ENCODE data around the gene WNT10A. TPM values are rescaled to one million over a fixed set of nuclear protein-coding genes. Genes with fewer than 3 reads are reported as not detected.
"Not testable (repeated sequence)": the region's sequence is repeated elsewhere in the genome, so short reads cannot be mapped to it uniquely, and the experiment has no call there.

Gene WNT10A
- total and polyA plus RNA-seq, 2 donors, result 1.1 to 1.5 TPM

DNA sequence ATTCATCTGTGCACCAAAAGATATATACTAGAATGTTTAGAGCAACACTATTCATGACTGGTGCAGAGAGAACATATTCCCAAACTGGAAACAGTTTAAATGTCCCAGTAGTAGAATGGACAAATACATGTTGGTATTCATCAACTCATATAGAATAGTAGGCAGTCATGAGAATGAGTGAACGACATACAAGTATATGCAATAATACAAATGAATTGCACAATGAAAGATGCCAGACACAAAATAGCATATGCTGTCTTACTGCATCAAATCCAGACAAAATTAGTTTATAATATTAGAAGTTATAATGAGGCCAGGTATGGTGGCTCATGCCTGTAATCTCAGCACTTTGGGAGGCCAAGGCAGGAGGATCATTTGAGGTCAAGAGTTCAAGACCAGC, 40.8 kb upstream of the WNT10A start:
- no peak overlapping the region for H3K4me3 ChIP-seq (ENCODE audit: low read length in 2 of 2)
- peaks cover 0 to 5% of the 10 kb centered on the region in 2 donors for H3K27me3 ChIP-seq (ENCODE audit: control insufficient read depth in 2 of 2, insufficient read depth in 1 of 2, low read length in 1 of 2)
- H3K4me1 ChIP-seq (ENCODE audit: control insufficient read depth in 2 of 2, insufficient read depth in 2 of 2, low read length in 2 of 2), result no peaks in the 10 kb centered on the region
- H3K36me3 ChIP-seq (ENCODE audit: control insufficient read depth in 2 of 2, insufficient read depth in 2 of 2, low read length in 1 of 2), result no peaks in the 10 kb centered on the region
- no peaks in the 10 kb centered on the region for H3K9me3 ChIP-seq (ENCODE audit: control insufficient read depth in 2 of 2, insufficient read depth in 1 of 2, low read length in 1 of 2)
- DNase-seq (ENCODE audit: low read depth in 6 of 9, low spot score in 9 of 9), result no peak
- 92% methylated on average over 1 of the region's 1 CpG for WGBS
- H3K27ac ChIP-seq (ENCODE audit: low read depth in 1 of 2, low read length in 1 of 2), result no peak overlapping the region

DNA sequence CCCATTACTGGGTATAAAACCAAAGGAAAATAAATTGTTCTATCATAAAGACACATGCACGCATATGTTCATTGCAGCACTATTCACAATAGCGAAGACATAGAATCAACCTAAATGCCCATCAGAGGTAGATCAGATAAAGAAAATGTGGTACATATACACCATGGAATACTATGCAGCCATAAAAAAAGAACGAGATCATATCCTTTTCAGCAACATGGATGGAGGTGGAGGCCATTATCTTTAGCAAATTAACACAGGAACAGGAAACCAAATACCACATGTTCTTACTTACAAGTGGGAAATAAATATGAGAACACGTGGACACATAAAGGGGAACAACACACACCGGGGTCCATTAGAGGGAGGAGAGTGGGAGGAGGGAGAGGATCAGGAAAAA, 36.3 kb upstream of the WNT10A start:
- H3K36me3 ChIP-seq (ENCODE audit: control insufficient read depth in 2 of 2, insufficient read depth in 2 of 2, low read length in 1 of 2); H3K27ac ChIP-seq (ENCODE audit: low read depth in 1 of 2, low read length in 1 of 2); DNase-seq (ENCODE audit: low read depth in 6 of 9, low spot score in 9 of 9); H3K27me3 ChIP-seq (ENCODE audit: control insufficient read depth in 2 of 2, insufficient read depth in 1 of 2, low read length in 1 of 2); H3K9me3 ChIP-seq (ENCODE audit: control insufficient read depth in 2 of 2, insufficient read depth in 1 of 2, low read length in 1 of 2); H3K4me1 ChIP-seq (ENCODE audit: control insufficient read depth in 2 of 2, insufficient read depth in 2 of 2, low read length in 2 of 2); H3K4me3 ChIP-seq (ENCODE audit: low read length in 2 of 2): not testable (repeated sequence)
- 56% methylated on average over 5 of the region's 5 CpGs for WGBS

DNA sequence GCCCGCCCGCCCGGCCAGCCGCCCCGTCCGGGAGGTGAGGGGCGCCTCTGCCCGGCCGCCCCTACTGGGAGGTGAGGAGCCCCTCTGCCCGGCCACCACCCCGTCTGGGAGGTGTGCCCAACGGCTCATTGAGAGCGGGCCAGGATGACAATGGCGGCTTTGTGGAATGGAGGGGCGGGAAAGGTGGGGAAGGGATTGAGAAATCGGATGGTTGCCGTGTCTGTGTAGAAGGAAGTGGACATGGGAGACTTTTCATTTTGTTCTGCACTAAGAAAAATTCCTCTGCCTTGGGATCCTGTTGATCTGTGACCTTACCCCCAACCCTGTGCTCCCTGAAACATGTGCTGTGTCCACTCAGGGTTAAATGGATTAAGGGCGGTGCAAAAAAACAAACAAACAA, 33.7 kb upstream of the WNT10A start:
- H3K4me1 ChIP-seq (ENCODE audit: control insufficient read depth in 2 of 2, insufficient read depth in 2 of 2, low read length in 2 of 2); H3K27ac ChIP-seq (ENCODE audit: low read depth in 1 of 2, low read length in 1 of 2); H3K4me3 ChIP-seq (ENCODE audit: low read length in 2 of 2); H3K9me3 ChIP-seq (ENCODE audit: control insufficient read depth in 2 of 2, insufficient read depth in 1 of 2, low read length in 1 of 2); DNase-seq (ENCODE audit: low read depth in 6 of 9, low spot score in 9 of 9); H3K36me3 ChIP-seq (ENCODE audit: control insufficient read depth in 2 of 2, insufficient read depth in 2 of 2, low read length in 1 of 2): not testable (repeated sequence)
- H3K27me3 ChIP-seq (ENCODE audit: control insufficient read depth in 2 of 2, insufficient read depth in 1 of 2, low read length in 1 of 2), result peaks cover 0 to 12% of the 10 kb centered on the region in 2 donors
- WGBS, result 93% methylated on average over 18 of the region's 18 CpGs

DNA sequence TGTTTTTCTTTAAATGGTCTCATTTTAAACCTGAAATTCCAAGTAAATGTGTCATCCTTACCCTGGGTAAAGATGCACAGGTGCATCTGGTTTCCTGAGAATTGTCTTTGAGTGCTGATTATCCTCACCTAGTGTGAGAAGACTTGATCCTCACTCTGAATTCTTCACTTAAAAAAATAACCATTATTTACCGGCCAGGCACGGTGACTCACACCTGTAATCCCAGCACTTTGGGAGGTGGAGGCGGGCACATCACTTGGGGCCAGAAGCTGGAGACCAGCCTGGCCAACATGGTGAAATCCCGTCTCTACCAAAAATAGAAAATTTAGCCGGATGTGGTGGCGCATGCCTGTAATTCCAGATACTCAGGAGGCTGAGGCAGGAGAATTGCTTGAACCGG, 30.9 kb upstream of the WNT10A start:
- Histone ChIP-seq H3K4me3 (ENCODE audit: low read length in 2 of 2) (no peak overlapping the region), H3K4me1 (ENCODE audit: control insufficient read depth in 2 of 2, insufficient read depth in 2 of 2, low read length in 2 of 2) (no peaks in the 10 kb centered on the region), H3K9me3 (ENCODE audit: control insufficient read depth in 2 of 2, insufficient read depth in 1 of 2, low read length in 1 of 2) (peaks cover 0 to 1% of the 10 kb centered on the region in 2 donors), H3K27me3 (ENCODE audit: control insufficient read depth in 2 of 2, insufficient read depth in 1 of 2, low read length in 1 of 2) (peaks cover 16 to 38% of the 10 kb centered on the region in 2 donors), H3K27ac (ENCODE audit: low read depth in 1 of 2, low read length in 1 of 2) (no peak overlapping the region), H3K36me3 (ENCODE audit: control insufficient read depth in 2 of 2, insufficient read depth in 2 of 2, low read length in 1 of 2) (no peaks in the 10 kb centered on the region)
- 92% methylated on average over 7 of the region's 7 CpGs for WGBS
- DNase-seq (ENCODE audit: low read depth in 6 of 9, low spot score in 9 of 9), result no peak

DNA sequence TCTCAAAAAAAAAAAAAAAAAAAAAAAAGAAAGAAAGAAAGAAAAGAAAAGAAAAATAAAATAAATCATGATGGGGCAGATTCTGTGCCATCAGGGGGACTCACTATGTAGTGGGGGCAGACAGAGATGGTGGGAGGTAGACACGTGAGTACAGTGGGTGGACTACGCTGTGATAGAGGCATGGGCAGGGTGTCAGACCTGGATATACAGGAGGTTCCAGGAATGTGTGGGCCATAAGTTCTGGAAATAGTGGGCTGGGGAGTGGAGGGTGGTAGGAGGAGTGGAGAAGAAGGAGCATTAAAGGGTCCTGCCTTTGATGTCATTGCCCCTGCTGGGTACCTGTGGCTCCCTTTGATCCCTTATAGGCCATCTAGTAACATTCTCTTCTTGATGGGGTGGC, 29.9 kb upstream of the WNT10A start:
- 84% methylated on average over 2 of the region's 2 CpGs for WGBS
- Histone ChIP-seq H3K27ac (ENCODE audit: low read depth in 1 of 2, low read length in 1 of 2) (no peak overlapping the region), H3K27me3 (ENCODE audit: control insufficient read depth in 2 of 2, insufficient read depth in 1 of 2, low read length in 1 of 2) (peaks cover 21 to 49% of the 10 kb centered on the region in 2 donors), H3K4me1 (ENCODE audit: control insufficient read depth in 2 of 2, insufficient read depth in 2 of 2, low read length in 2 of 2) (no peaks in the 10 kb centered on the region), H3K4me3 (ENCODE audit: low read length in 2 of 2) (no peak overlapping the region), H3K9me3 (ENCODE audit: control insufficient read depth in 2 of 2, insufficient read depth in 1 of 2, low read length in 1 of 2) (peaks cover 0 to 1% of the 10 kb centered on the region in 2 donors), H3K36me3 (ENCODE audit: control insufficient read depth in 2 of 2, insufficient read depth in 2 of 2, low read length in 1 of 2) (no peaks in the 10 kb centered on the region)
- DNase-seq (ENCODE audit: low read depth in 6 of 9, low spot score in 9 of 9), result no peak

DNA sequence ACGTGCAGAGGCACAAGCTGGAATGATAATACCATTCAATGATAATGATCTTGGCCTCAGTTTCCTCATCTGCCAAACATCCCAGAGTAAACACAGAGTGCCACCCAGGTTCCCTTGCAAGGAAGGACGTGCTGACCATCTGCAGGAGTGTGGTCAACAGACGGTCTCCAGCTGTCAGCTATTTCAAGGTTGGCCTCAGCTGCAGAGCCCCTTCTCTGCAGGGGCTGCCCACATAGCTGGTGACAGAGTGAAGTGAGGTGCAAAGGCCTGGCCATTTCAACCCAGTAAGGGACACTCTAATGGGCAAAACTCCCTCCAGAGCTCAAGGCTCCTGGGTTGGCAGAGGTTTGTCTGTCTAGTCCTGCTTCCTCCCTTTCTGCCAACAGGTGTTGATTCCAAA, 29.4 kb upstream of the WNT10A start:
- Histone ChIP-seq H3K27ac (ENCODE audit: low read depth in 1 of 2, low read length in 1 of 2) (no peak overlapping the region), H3K36me3 (ENCODE audit: control insufficient read depth in 2 of 2, insufficient read depth in 2 of 2, low read length in 1 of 2) (no peaks in the 10 kb centered on the region), H3K27me3 (ENCODE audit: control insufficient read depth in 2 of 2, insufficient read depth in 1 of 2, low read length in 1 of 2) (peaks cover 21 to 54% of the 10 kb centered on the region in 2 donors), H3K4me3 (ENCODE audit: low read length in 2 of 2) (no peak overlapping the region), H3K9me3 (ENCODE audit: control insufficient read depth in 2 of 2, insufficient read depth in 1 of 2, low read length in 1 of 2) (peaks cover 0 to 1% of the 10 kb centered on the region in 2 donors), H3K4me1 (ENCODE audit: control insufficient read depth in 2 of 2, insufficient read depth in 2 of 2, low read length in 2 of 2) (peaks cover 0 to 3% of the 10 kb centered on the region in 2 donors)
- WGBS, result 61% methylated on average over 3 of the region's 3 CpGs
- DNase-seq (ENCODE audit: low read depth in 6 of 9, low spot score in 9 of 9), result no peak

DNA sequence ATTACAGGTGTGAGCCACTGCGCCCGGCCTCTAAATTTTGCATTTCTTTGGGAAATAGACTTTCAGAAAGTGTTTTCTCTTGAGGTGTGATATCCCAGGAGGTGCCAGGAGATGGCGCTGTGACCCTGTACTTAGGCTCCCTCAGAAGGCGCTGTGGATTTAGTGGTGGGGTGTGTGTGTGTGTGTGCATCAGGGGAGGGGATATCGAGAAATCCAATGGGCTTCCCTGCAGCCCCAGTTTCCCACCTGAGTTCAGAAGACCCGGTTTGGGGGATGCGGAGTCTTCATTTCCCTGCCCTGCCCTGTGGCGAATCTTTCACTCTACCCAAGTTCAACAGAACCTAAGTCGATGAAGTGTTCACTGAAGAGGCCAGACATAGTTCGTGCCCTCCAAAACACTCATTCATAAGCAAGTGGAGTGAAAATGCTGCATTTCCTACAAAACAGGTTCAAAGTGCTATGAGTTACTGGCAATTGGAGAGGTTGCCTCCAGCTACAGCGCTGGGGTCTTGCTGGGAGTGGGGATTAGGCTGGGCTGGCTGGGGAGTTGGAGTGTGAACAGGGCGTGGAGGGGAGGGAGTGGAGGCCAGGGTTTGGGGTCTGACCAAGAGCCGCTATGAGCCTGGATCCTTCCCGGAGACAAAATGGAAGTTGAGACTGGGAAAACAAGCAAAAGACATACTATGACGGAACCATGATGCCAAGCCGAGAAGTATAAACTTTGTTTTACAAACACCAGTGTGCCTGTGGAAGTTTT, 27.6 kb upstream of the WNT10A start:
- DNase-seq (ENCODE audit: low read depth in 6 of 9, low spot score in 9 of 9), result peak in 3 of 9 donors; percentile 22 to 53 (median 46)
- WGBS, result 22% methylated on average over 16 of the region's 16 CpGs
- Histone ChIP-seq H3K4me3 (ENCODE audit: low read length in 2 of 2) (no peak overlapping the region), H3K27ac (ENCODE audit: low read depth in 1 of 2, low read length in 1 of 2) (no peak overlapping the region), H3K27me3 (ENCODE audit: control insufficient read depth in 2 of 2, insufficient read depth in 1 of 2, low read length in 1 of 2) (peaks cover 35 to 72% of the 10 kb centered on the region in 2 donors), H3K36me3 (ENCODE audit: control insufficient read depth in 2 of 2, insufficient read depth in 2 of 2, low read length in 1 of 2) (no peaks in the 10 kb centered on the region), H3K9me3 (ENCODE audit: control insufficient read depth in 2 of 2, insufficient read depth in 1 of 2, low read length in 1 of 2) (peaks cover 0 to 1% of the 10 kb centered on the region in 2 donors), H3K4me1 (ENCODE audit: control insufficient read depth in 2 of 2, insufficient read depth in 2 of 2, low read length in 2 of 2) (peaks cover 0 to 5% of the 10 kb centered on the region in 2 donors)

DNA sequence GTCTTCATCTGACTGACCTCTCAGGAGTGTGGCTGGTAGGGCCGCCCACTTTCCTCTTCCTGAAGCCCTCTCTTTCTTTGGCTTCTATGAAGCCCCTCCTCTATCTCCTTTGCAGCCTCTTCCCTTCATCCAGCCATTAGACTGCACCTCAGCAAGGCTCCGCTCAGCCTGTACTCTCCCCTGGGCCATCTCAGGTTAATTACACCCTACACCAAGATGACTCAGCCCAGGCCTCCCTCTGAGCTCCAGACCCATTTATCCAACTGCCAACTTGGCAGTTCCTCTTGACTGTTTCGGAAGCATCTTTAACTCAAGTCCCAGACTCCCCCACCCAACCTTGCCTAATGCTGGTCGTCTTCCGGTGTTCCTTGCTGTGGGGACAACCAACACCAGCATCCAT, 26.9 kb upstream of the WNT10A start:
- H3K27ac ChIP-seq (ENCODE audit: low read depth in 1 of 2, low read length in 1 of 2), result no peak overlapping the region
- WGBS, result 37% methylated on average over 5 of the region's 5 CpGs
- peaks cover 0 to 5% of the 10 kb centered on the region in 2 donors for H3K4me1 ChIP-seq (ENCODE audit: control insufficient read depth in 2 of 2, insufficient read depth in 2 of 2, low read length in 2 of 2)
- H3K27me3 ChIP-seq (ENCODE audit: control insufficient read depth in 2 of 2, insufficient read depth in 1 of 2, low read length in 1 of 2), result peaks cover 41 to 79% of the 10 kb centered on the region in 2 donors
- peaks cover 0 to 1% of the 10 kb centered on the region in 2 donors for H3K9me3 ChIP-seq (ENCODE audit: control insufficient read depth in 2 of 2, insufficient read depth in 1 of 2, low read length in 1 of 2)
- DNase-seq (ENCODE audit: low read depth in 6 of 9, low spot score in 9 of 9), result no peak
- H3K4me3 ChIP-seq (ENCODE audit: low read length in 2 of 2), result no peak overlapping the region
- H3K36me3 ChIP-seq (ENCODE audit: control insufficient read depth in 2 of 2, insufficient read depth in 2 of 2, low read length in 1 of 2), result no peaks in the 10 kb centered on the region

DNA sequence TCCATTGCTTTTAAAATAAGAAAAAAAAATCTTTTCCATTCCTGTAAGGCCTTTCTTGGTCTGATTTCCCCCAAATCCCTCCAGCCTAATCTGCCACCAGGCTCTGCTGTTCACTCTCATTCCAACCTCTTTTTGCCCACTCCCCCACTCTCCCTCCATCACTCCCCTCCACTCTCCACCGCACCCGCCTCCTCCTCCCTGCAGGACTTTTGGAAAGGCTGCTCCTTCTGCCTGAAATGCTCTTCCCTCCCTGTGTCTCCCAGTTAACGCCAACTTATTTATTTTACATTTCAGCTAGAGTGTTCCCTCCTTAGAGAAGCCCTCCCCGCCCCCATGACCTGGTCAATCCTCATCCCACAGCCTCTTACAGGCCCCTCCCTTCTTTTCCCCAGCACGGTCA, 25.8 kb upstream of the WNT10A start:
- WGBS, result 49% methylated on average over 5 of the region's 5 CpGs
- no peak overlapping the region for H3K4me3 ChIP-seq (ENCODE audit: low read length in 2 of 2)
- H3K27me3 ChIP-seq (ENCODE audit: control insufficient read depth in 2 of 2, insufficient read depth in 1 of 2, low read length in 1 of 2), result peaks cover 52 to 85% of the 10 kb centered on the region in 2 donors
- no peak overlapping the region for H3K27ac ChIP-seq (ENCODE audit: low read depth in 1 of 2, low read length in 1 of 2)
- peaks cover 1 to 3% of the 10 kb centered on the region in 2 donors for H3K9me3 ChIP-seq (ENCODE audit: control insufficient read depth in 2 of 2, insufficient read depth in 1 of 2, low read length in 1 of 2)
- no peaks in the 10 kb centered on the region for H3K36me3 ChIP-seq (ENCODE audit: control insufficient read depth in 2 of 2, insufficient read depth in 2 of 2, low read length in 1 of 2)
- DNase-seq (ENCODE audit: low read depth in 6 of 9, low spot score in 9 of 9), result no peak
- peaks cover under 1 to 8% of the 10 kb centered on the region in 2 donors for H3K4me1 ChIP-seq (ENCODE audit: control insufficient read depth in 2 of 2, insufficient read depth in 2 of 2, low read length in 2 of 2)

Data from thymus (tissue), 11 donors.